Ovary (tissue), 10 donors: ENCODE measurements around the gene DEUP1. TPM values are rescaled to one million over a fixed set of nuclear protein-coding genes. Genes with fewer than 3 reads are reported as not detected.
A peak's percentile ranks its signal among the peaks of the same experiment; 100 is the strongest.

Experiments
- DNase-seq, 5 donors: peaks; one replicate each; pipeline ENCODE4 v3.0.0-alpha.2; 2019 to 2020
- H3K27ac ChIP-seq, 2 donors: fragments of 200-600 bp; one replicate each; pipeline versions ENCODE4 v1.5.1 to v1.8.0; 2019 to 2022
- H3K27me3 ChIP-seq: fragments of 200-600 bp; one replicate; pipeline ENCODE4 v1.8.0; 2022
- H3K36me3 ChIP-seq: fragments of 200-600 bp; sonication (generic); one replicate; pipeline ENCODE4 v1.5.1; 2019
- H3K4me1 ChIP-seq: one replicate; pipeline ENCODE4 v1.8.1; 2013; ENCODE audit warnings: mild to moderate bottlenecking, moderate library complexity; ENCODE audit not compliant: insufficient read depth
- H3K4me3 ChIP-seq: fragments of 200-600 bp; sonication (generic); one replicate; pipeline ENCODE4 v1.5.1; 2017
- H3K9me3 ChIP-seq, 2 donors: fragments of 200-600 bp in 1 of 2; sonication (generic) in 1 of 2; one replicate each; pipeline versions ENCODE4 v1.5.1 to v1.8.1; 2013 to 2019; ENCODE audit warnings: mild to moderate bottlenecking in 1 of 2, moderate library complexity in 1 of 2
- CTCF ChIP-seq, 3 donors: fragments of 450-650 bp in 2 of 3; fragments of 200-600 bp in 1 of 3; IDR thresholded peaks; one replicate each; pipeline versions ENCODE4 v1.5.1 to v1.8.0; 2016 to 2022; ENCODE audit warnings: antibody characterized with exemption in 3 of 3, mild to moderate bottlenecking in 1 of 3
- EP300 ChIP-seq: sonication (generic); formaldehyde crosslinking; IDR thresholded peaks from one replicate; pipeline ENCODE4 v1.6.1; 2017; ENCODE audit warnings: antibody characterized with exemption
- POLR2A ChIP-seq: fragments of 450-650 bp; IDR thresholded peaks from one replicate; pipeline ENCODE4 v1.6.1; 2017; ENCODE audit warnings: antibody characterized with exemption, mild to moderate bottlenecking, moderate library complexity
- WGBS, 3 donors: extraction: QIAGEN DNeasy Blood & Tissue Kit in 1 of 3; methylation state at CpG; one replicate each; pipeline versions ENCODE4 v1.1.5 to v1.1.7; 2013 to 2017; 5-methylcytosine and 5-hydroxymethylcytosine counted together
- intact Hi-C, 4 donors: fragments of 100-400 bp; cut with DNase I; formaldehyde crosslinking; loops; one replicate each; pipeline versions ENCODE4 v1.11.0 to v1.15.1; 2022 to 2023
- long read RNA-seq, 3 donors: library from polyadenylated mRNA in 2 of 3; unstranded in 2 of 3; transcript quantifications; one replicate each; pipeline ENCODE4 v2.0.0 and lab custom pipeline, GENCODE V29; 2021 to 2026
- polyA plus RNA-seq, 2 donors: library from polyadenylated mRNA; stranded (reverse); fragments of 200-250 nt in 1 of 2; fragments of 350-450 nt in 1 of 2; fragmentation: Illumina TruSeq in 1 of 2; extraction: RNeasy Lipid Tissue Mini Kit (QIAGEN cat#74804) in 1 of 2; gene quantifications; one replicate each; pipeline ENCODE4 v1.2.3, GENCODE V29; 2013 to 2014
- total RNA-seq, 7 donors: library from RNA; depleted of rRNA in 2 of 7; stranded (reverse); fragments of >200 nt in 2 of 7; fragmentation: NEBNext Ultra II Directional in 3 of 7; extraction: Animal tissue kit (Norgen Biotek cat#: 25700) in 3 of 7; gene quantifications; one replicate each; pipeline versions ENCODE4 v1.1.0 to v1.2.4, GENCODE V29; 2016 to 2023
- donor health status: DM: no; HTN: no; CAD: no; lungs with moderate emphysema.
- donor health status: DM: no; HTN: no; CAD: no.
- donor health status: Bipolar disorder and iron deficiency.
- donor health status: DM: yes; HTN: yes; CAD: no.
- donor health status: DM: no; HTN: no; CAD: no.
- donor health status: DM: yes; HTN: yes; CAD: no.

DEUP1 gene
- total RNA-seq (1 to 10 TPM in 1 of 7 donors, under 1 TPM in 5, not detected in 1; 0.18 to 2.0 (median 0.62) TPM), polyA plus RNA-seq (under 1 TPM; 0.05 to 0.27 TPM)
- long read RNA-seq, donor 1, partial matches to known transcripts: 0 of 1 reads
- long read RNA-seq, donor 1, other reads (novel, unspliced or antisense): 1 of 1 reads
- long read RNA-seq, donor 2, partial matches to known transcripts: 0 of 22 reads
- long read RNA-seq, donor 2, other reads (novel, unspliced or antisense): 21 of 22 reads
- long read RNA-seq, donor 3: 0 reads

- Histone ChIP-seq H3K36me3 (no peaks in the 10 kb centered on the region), H3K4me1 (peaks cover 3% of the 10 kb centered on the region), H3K27me3 (no peaks in the 10 kb centered on the region), H3K4me3 (peak within 1 kb of the TSS; percentile 33), H3K9me3 (no peaks in the 10 kb centered on the region), H3K27ac (no peak within 1 kb of the TSS)
- 2 to 7% (median 4%) methylated on average over 44 to 69 of the region's 73 CpGs for WGBS, 3 donors
- TF ChIP-seq EP300: no peak
- no peak for TF ChIP-seq POLR2A
- no peak for TF ChIP-seq CTCF (IDR thresholded peaks at IDR 0.05)
- intact Hi-C loops: no loop called here
- peak; percentile 37 to 68 (median 45) for DNase-seq
Observed at GRCh38 chr11:93330446-93330984, at the start of gene DEUP1. DEUP1 (plus strand) TSS chr11:93330742; CDS start chr11:93332260, 1,518 bp downstream.

GRCh38 chr11:93285430-93285829 is 45.1 kb upstream of the DEUP1 start:
- H3K9me3 ChIP-seq: no peaks in the 10 kb centered on the region
- H3K27me3 ChIP-seq: no peaks in the 10 kb centered on the region
- H3K36me3 ChIP-seq: no peaks in the 10 kb centered on the region
- no peak for TF ChIP-seq CTCF (IDR thresholded peaks at IDR 0.05)
- no peaks in the 10 kb centered on the region for H3K4me1 ChIP-seq
- 31 to 57% (median 44%) methylated on average over 2 of the region's 2 CpGs for WGBS, 3 donors
- H3K4me3 ChIP-seq: no peak overlapping the region
- intact Hi-C loops: no loop called here
- no peak overlapping the region for H3K27ac ChIP-seq
- DNase-seq: no peak

- Histone ChIP-seq H3K27me3 (no peaks in the 10 kb centered on the region), H3K4me1 (no peaks in the 10 kb centered on the region), H3K4me3 (no peak overlapping the region), H3K27ac (no peak overlapping the region), H3K36me3 (no peaks in the 10 kb centered on the region), H3K9me3 (no peaks in the 10 kb centered on the region)
- intact Hi-C loops: no loop called here
- 94 to 96% (median 95%) methylated on average over 2 of the region's 2 CpGs for WGBS, 3 donors
- no peak for DNase-seq
- TF ChIP-seq CTCF (IDR thresholded peaks at IDR 0.05): no peak
- TF ChIP-seq POLR2A: no peak
- TF ChIP-seq EP300: no peak
Observed at GRCh38 chr11:93287434-93287833, 43.1 kb upstream of the DEUP1 start.

GRCh38 chr11:93288079-93288478 is 42.5 kb upstream of the DEUP1 start:
- intact Hi-C loops: no loop called here
- no peak overlapping the region for H3K27ac ChIP-seq
- H3K27me3 ChIP-seq: no peaks in the 10 kb centered on the region
- H3K4me3 ChIP-seq: no peak overlapping the region
- 64 to 90% (median 75%) methylated on average over 3 of the region's 3 CpGs for WGBS, 3 donors
- no peaks in the 10 kb centered on the region for H3K4me1 ChIP-seq
- no peak for TF ChIP-seq POLR2A
- no peak for TF ChIP-seq CTCF (IDR thresholded peaks at IDR 0.05)
- TF ChIP-seq EP300: no peak
- H3K36me3 ChIP-seq: no peaks in the 10 kb centered on the region
- DNase-seq: no peak
- H3K9me3 ChIP-seq: no peaks in the 10 kb centered on the region
